ENCODE measurements around the gene SCTR.

DNA sequence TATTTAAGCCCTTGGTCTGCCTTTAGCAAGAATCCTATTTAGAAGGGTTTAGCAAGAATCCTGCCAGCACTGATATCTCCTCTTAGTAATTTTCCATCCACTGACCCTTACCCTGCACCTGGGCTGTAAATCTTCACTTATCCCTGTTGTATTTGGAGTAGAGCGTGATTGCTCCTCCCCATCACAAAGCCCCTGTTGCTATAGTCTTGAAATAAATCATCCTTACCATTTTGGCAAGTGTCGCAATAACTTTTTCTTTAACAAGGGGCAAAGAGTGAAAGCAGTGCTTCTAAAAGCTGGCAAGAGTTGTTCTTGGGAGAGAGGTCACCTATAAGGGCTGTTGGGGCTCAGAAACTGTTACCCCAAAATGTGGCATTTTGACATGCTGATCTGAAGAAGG, 3.7 kb upstream of the SCTR start:
- TF ChIP-seq, protein P1, sequence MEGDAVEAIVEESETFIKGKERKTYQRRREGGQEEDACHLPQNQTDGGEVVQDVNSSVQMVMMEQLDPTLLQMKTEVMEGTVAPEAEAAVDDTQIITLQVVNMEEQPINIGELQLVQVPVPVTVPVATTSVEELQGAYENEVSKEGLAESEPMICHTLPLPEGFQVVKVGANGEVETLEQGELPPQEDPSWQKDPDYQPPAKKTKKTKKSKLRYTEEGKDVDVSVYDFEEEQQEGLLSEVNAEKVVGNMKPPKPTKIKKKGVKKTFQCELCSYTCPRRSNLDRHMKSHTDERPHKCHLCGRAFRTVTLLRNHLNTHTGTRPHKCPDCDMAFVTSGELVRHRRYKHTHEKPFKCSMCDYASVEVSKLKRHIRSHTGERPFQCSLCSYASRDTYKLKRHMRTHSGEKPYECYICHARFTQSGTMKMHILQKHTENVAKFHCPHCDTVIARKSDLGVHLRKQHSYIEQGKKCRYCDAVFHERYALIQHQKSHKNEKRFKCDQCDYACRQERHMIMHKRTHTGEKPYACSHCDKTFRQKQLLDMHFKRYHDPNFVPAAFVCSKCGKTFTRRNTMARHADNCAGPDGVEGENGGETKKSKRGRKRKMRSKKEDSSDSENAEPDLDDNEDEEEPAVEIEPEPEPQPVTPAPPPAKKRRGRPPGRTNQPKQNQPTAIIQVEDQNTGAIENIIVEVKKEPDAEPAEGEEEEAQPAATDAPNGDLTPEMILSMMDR (IDR thresholded peaks at IDR 0.05; ENCODE audit: low read depth, low read length), result no peak
- TF ChIP-seq EZH2phosphoT487 (IDR thresholded peaks at IDR 0.05; ENCODE audit: low read depth), result no peak
